Measurements from ENCODE around the gene IDUA.
A peak's percentile ranks its signal among the peaks of the same experiment; 100 is the strongest.

Gene IDUA

DNA sequence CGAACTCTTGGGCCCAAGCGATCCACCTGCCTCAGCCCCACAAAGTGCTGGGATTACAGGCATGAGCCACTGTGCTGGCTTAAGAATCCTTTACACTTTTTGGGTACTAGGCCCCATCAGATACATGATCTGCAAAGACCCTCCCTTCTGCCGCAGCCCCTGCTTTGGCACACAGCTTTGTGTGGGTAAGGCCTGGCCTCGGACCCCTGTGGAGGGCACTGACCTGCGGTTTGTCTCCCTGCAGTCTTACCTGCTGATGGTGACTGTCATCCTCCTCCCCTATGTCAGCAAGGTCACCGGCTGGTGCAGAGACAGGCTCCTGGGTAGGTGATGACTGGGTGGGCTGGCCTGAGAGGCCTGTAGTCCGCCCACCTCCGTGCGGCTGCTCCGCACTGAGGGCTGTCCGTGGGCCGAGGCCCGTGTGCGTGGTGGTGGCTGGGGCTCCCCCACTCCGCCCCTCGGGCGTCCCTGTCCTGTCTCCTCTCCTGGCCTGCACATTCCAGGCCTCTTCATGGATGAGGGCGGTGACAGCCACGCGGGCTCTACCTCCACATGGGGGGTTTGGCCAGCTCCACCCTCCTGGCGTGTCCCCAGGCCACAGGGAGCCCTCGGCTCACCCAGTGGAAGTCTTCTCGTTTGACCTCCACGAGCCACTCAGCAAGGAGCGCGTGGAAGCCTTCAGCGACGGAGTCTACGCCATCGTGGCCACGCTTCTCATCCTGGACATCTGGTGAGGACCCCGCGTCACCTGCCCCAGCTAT lies 31.5 kb upstream of the IDUA start:
- H3K27ac ChIP-seq = no peak overlapping the region
- no peak overlapping the region for H3K4me3 ChIP-seq

DNA sequence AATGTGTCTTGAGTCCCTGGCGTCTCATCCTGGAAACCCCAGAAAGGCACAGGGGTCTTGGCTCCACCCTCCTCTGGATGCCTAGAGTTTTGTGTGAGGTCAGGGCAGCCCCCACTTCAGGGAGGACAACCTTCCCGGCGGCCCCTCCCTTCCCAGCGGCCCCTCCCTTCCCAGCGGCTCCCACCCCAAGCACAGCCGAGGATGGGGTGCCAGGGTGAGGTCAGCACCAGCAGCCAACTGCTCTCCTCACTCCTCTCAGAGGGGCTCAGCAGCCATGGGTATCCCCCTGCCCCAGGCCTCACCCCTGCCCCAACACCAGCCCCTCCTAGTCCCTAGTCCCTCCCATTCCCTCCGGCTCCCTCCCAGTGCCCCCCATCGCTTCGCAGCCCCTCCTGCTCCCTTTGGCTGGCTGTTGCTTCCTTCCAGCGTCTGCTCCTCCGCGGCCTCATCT lies 30.9 kb upstream of the IDUA start:
- no peak overlapping the region for H3K27ac ChIP-seq

GRCh38 chr4:956531-957230 lies 30.2 kb upstream of the IDUA start:
- no peak overlapping the region for H3K27ac ChIP-seq

More for the DNA sequence above, 30.9 kb upstream of the IDUA start:
- H3K4me3 ChIP-seq = no peak overlapping the region

DNA sequence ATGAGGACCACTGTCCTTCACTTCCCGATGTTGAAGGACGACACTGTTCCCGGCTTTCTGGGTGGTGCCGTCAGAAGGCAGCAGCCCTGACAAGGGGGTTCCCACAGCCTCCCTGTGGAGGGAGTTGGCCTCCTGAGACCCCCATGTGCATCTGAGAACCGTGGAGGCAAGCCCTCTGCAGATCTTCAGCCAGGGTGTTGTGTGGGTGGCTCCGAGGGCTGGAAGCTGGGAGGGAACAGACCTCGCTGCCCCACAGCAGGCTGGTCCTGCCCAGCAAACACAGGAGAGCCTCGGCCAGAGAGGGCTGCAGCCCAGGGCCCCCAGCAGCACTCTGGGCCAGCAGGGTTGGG lies 29.6 kb upstream of the IDUA start:
- Histone ChIP-seq H3K27ac (no peak overlapping the region), H3K4me3 (no peak overlapping the region)

More at GRCh38 chr4:956531-957230, 30.2 kb upstream of the IDUA start:
- no peak overlapping the region for H3K4me3 ChIP-seq

DNA sequence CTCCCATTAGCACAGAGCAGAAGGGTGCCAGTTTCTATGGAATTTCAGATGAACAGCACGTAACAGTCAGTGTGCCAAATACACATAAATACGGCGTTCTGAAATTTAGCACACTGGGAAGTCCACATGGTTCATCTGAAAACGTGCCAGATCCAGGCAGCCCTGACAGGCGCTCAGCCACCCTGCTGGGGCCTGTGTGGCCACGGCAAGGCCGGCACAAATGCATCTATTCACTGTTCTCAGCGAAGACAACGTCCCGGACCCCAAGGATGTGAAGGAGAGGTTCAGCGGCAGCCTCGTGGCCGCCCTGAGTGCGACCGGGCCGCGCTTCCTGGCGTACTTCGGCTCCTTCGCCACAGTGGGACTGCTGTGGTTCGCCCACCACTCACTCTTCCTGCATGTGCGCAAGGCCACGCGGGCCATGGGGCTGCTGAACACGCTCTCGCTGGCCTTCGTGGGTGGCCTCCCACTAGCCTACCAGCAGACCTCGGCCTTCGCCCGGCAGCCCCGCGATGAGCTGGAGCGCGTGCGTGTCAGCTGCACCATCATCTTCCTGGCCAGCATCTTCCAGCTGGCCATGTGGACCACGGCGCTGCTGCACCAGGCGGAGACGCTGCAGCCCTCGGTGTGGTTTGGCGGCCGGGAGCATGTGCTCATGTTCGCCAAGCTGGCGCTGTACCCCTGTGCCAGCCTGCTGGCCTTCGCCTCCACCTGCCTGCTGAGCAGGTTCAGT lies 29.1 kb upstream of the IDUA start:
- H3K27ac ChIP-seq = no peak overlapping the region
- H3K4me3 ChIP-seq = no peak overlapping the region

DNA sequence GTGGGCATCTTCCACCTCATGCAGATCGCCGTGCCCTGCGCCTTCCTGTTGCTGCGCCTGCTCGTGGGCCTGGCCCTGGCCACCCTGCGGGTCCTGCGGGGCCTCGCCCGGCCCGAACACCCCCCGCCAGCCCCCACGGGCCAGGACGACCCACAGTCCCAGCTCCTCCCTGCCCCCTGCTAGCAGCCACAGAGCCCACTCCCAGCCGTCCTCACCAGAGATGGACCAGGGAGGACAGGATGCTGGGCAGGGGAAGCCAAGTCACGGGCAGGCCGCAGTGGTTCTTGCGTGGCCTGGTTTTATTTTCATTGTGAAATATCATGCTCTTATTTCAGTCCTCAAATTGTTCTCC lies 28.6 kb upstream of the IDUA start:
- no peak overlapping the region for H3K27ac ChIP-seq
- H3K4me3 ChIP-seq = no peak overlapping the region

DNA sequence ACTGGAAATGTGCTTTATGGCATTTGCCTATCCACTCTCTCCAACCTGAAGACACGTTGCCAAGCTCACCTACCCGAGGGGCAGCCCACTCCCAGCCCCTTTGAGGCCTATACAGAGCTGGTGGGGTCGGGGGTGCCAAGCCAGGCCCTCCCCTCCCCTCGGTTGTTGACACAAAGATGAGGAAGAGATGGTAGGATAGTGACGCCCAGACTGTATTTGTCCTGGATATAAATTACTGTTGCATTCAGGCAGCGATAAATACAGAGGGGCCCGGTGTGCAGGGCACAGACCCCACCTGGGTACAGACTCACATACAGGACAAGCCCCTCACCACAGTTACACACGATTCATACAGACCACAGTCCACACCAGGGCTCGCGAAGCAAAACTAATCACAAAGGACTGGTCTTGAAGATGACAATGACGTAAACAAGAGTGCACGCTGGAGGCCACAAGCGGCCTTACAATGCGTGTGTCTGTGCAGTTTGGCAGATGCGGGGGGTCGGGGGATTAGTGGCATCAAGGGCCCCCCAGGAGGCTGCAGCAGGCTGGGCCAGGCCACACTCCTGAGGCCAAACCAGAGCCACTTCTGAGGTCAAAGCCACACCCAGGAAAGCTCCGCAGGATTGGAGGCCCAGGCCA lies 28.0 kb upstream of the IDUA start:
- Histone ChIP-seq H3K4me3 (no peak overlapping the region), H3K27ac (no peak overlapping the region)

GRCh38 chr4:959338-960139 lies 27.3 kb upstream of the IDUA start:
- H3K4me3 ChIP-seq = no peak overlapping the region
- H3K27ac ChIP-seq = no peak overlapping the region

GRCh38 chr4:960140-960635 lies 26.7 kb upstream of the IDUA start:
- H3K4me3 ChIP-seq = no peak overlapping the region
- no peak overlapping the region for H3K27ac ChIP-seq

DNA sequence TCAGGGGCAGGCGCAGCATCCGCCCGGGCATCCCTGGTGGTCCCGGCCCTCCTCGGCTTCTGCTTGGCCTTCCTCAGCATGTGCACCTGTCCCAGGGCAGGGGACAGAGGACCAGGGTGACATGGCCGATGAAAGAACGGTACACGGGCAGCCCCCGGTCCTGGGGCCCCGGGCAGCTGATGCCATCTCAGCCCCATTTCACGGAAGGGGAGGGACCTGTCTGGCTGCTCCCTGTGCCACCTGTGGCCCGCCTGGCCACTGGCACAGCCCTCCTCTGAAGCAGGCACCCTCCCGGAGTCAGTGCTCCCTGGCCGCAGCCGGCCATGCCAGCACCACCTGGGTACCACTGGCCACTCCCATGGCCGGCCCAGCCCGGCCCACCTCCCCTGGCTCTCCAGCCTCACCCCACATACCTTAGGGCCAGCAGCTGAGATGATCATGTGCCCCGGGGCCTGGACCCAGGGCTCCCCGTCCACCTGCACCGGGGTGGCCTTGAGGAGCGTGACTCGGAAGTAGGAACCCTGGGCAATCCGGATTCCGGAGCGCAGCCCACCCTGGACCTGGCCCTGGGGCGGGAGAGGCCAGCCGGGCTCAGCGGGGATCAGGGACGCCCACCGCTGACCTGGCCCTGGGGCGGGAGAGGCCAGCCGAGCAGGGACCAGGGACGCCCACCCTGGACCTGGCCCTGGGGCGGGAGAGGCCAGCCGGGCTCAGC lies 26.1 kb upstream of the IDUA start:
- Histone ChIP-seq H3K4me3 (no peak overlapping the region), H3K27ac (no peak overlapping the region)

DNA sequence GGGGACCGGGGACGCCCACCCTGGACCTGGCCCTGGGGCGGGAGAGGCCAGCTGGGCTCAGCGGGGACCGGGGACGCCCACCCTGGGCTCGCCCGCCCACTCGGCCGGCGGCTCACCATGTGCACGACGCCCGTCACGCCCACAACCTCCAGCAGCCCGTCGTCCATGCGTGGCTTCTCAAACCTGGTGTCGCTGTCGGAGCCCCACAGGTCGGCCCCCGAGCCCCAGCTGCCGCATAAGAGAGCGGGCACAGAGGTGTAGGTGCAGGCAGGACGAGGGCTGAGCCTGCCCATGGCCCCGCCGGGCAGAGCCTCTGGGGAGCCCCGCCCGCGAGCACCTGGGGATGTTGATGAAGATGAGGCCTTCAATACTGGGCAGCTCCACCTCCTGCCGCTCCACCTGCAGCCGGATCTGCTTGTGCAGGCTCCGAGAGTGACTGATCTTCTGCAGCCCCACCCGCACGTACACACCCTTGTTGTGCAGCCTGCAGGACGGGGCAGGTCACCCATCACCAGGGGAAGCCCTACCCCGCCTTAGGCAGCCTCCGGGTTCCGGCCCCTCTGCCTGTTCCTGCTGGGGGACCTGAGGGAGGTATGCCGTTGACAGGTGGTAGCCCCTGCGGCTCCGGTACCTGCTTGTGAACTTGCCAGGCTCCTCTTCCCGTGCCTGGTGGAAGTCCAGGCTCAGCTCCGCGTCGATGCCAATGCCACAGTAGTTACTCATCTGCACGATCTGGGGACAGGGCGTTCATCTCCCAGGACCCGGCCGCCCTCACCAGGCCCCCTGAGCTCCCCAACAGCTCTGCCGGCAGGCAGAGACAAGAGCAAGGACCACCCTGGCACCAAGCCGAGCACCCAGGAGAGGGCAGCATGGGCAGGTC lies 25.3 kb upstream of the IDUA start:
- Histone ChIP-seq H3K27ac (no peak overlapping the region), H3K4me3 (no peak overlapping the region)

DNA sequence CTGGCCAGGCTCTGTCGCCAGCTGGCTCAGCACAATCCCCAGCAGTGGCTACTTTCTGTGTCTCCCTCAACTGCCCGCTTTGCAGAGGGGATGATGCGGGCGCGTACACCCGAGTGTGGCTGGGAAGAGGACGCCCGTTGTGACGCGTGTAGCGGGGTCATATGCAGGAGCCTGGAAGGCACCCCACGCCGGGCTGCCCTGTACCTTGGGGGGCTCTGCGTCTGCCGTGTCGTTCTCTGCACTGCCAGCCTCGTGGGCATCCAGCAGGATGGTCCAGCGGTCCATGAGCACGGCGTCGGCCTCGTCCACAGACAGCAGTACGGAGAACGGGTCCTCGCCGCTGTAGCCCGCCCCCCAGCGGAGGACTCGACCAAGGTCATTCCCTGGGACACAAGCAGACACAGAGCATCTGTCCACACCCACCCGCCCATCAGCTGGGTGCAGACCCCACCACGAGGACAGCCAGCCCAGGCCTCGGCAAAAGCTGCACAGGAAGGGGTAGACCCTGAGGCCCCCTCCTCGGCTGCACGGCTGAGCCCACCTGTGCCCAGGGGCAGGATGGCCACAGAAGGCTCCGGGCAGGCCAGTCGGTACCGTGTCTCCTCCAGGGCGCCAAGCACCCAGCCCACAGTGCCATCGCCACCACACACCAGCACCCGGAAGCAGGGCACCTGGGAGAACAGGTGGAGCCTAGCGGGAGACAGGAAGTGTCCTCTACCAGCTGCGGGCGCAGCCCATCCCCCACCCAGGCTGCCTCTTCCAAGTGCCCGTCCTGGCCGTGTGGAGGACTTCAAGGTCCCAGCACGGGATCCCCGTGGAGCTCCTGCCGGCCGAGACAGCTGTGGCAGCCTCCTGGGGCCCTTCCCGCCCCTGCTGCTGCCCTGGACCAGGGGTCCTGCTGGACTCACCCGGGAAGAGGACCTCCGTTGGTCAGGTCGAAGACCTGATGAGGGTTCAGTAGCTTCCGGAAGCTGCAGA lies 24.3 kb upstream of the IDUA start:
- Histone ChIP-seq H3K4me3 (no peak overlapping the region), H3K27ac (peak overlapping the region in 1 of 21 experiments; percentile 11)

DNA sequence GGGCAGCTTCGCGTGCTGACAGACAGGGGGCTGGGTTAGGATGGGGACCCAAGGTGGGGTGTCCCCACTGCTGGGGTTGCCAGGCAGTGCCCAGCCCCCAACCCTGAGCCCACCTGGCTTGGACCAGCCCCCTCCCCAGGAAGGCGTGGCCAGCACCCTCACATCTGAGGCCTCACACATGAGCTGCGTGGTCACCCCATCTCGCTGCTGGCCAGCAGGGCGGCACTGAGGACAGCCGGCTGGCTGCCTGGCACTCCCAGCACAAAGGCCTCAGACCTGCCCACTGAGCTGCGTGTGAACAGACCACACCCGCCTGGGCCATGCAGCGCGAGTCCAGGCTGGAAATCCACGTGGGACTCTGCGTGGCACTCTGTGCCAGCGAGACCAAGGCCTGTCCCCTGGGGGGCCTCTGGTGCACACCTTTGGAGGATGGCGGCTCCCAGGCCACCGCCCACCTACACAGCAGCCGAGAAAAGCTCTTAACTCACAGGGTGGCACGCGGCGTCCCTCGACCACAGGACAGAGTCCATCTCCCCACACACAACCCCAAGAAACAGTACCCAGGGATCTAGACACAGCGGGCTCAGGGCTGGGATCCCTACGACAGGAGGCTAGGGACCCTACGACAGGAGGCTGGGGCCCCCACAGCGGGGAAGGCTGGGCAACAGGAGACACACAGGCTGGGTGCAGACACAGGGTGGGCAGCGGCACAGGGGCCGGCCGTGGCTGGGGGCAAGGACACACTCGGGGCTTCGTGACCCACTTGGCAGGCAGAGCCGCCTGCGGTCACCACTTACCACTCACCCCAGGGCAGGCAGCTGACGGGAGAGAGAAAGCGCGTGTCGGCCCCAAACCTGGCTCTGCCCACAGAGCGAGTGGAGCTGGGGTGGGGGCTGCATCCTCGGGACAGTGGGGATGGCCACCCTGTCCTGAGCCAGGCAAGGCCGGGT lies 23.3 kb upstream of the IDUA start:
- peak overlapping the region in 1 of 21 experiments; percentile 11 for H3K27ac ChIP-seq
- no peak overlapping the region for H3K4me3 ChIP-seq

DNA sequence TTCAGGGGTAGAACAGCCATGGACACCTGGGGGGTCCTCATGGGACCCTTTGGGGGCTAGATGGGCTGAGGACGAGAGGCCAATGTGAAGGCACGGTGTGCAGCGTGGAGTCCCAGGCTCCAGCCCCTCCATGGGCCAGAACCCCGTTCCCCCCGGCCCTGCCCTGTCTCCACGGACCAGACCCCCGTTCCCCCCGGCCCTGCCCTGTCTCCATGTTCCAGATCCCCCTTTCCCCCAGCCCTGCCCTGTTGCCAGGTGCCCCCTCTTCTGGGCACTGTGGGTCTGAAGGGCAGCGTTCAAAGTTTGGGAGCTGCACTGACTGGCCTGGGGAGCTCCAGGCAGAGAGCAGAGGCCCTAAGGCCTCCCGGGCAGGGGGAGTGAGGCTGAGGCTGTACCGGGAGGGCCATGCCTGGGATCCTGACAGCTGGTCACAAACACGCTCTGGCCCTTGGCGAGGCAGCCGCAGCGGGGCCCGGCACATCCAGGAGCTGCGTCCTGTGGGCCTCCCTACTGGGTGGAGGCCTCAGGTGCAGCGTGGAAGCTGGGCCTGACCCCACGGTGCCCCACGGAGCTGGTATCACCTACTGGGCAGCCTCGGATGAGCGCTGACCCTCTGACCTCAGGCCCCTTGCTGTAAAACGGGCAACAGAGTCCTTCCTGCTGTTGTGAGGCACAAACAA lies 22.4 kb upstream of the IDUA start:
- Histone ChIP-seq H3K27ac (peak overlapping the region in 1 of 21 experiments; percentile 1), H3K4me3 (no peak overlapping the region)
